B cell (primary cell): Measurements from ENCODE around the gene GLP2R. TPM values are rescaled to one million over a fixed set of nuclear protein-coding genes. Genes with fewer than 3 reads are reported as not detected.

Source experiments
- ATAC-seq: fragments of 200-7000 bp; cut with Tn5 transposase; one replicate; pipeline ENCODE4 v1.10.0; 2021; ENCODE audit warnings: low read depth, mild to moderate bottlenecking, moderate number of reproducible peaks, moderate library complexity
- CTCF ChIA-PET: fragments of 350-600 bp; sonication (Branson Sonifier 250); formaldehyde crosslinking; loops from one replicate; lab custom pipeline; 2021; ENCODE audit warnings: antibody characterized with exemption, inconsistent platforms; lab: Charles Lee
- POLR2A ChIA-PET: fragments of 350-600 bp; sonication (Branson Sonifier 250); formaldehyde crosslinking; loops from one replicate; lab custom pipeline; 2021; ENCODE audit warnings: antibody characterized with exemption; lab: Charles Lee
- DNase-seq: peaks from one replicate; pipeline ENCODE4 v3.0.0; 2013
- H2AFZ ChIP-seq: 2 replicates; pipeline ENCODE4 v1.6.1; 2012; ENCODE audit warnings: mild to moderate bottlenecking, low read depth, low read length; ENCODE audit not compliant: insufficient read depth, poor library complexity, severe bottlenecking
- H3K27ac ChIP-seq, 2 donors: 1 replicate in 1 of 2; 2 replicates in 1 of 2; pipeline ENCODE4 v1.5.1; 2012 to 2013; ENCODE audit warnings: low read length in 2 of 2, mild to moderate bottlenecking in 2 of 2, moderate library complexity in 1 of 2
- H3K27me3 ChIP-seq, 4 experiments: fragments of 200-600 bp in 1 of 4; sonication (generic) in 1 of 4; replicated peaks in 1 of 4; 1 replicate in 2 of 4; 2 replicates in 2 of 4; pipeline versions ENCODE4 v1.6.1 to v1.7.0; 2013 to 2016; ENCODE audit warnings: low read length in 3 of 4, mild to moderate bottlenecking in 2 of 4, mixed read lengths in 1 of 4, moderate library complexity in 1 of 4; ENCODE audit not compliant: insufficient read depth in 4 of 4, control insufficient read depth in 3 of 4; ENCODE audit errors: control extremely low read depth in 1 of 4
- H3K36me3 ChIP-seq, 2 experiments: replicated peaks in 1 of 2; 1 replicate in 1 of 2; 2 replicates in 1 of 2; pipeline versions ENCODE4 v1.6.1 to v1.7.1; 2013; ENCODE audit warnings: low read length in 1 of 2; ENCODE audit not compliant: insufficient read depth in 2 of 2, control insufficient read depth in 1 of 2; ENCODE audit errors: control extremely low read depth in 1 of 2, extremely low read depth in 1 of 2
- H3K4me1 ChIP-seq, 2 donors: fragments of 200-600 bp in 1 of 2; sonication (generic) in 1 of 2; 1 replicate in 1 of 2; 2 replicates in 1 of 2; pipeline versions ENCODE4 v1.5.1 to v1.6.1; 2013 to 2017; ENCODE audit warnings: low read length in 2 of 2; ENCODE audit not compliant: control insufficient read depth in 2 of 2, insufficient read depth in 2 of 2
- H3K4me2 ChIP-seq: replicated peaks from 2 replicates; pipeline ENCODE3; 2012; ENCODE audit warnings: mild to moderate bottlenecking, low read depth, low read length; ENCODE audit not compliant: poor library complexity, severe bottlenecking
- H3K4me3 ChIP-seq, 5 experiments: fragments of 200-600 bp in 1 of 5; sonication (generic) in 1 of 5; 1 replicate in 3 of 5; 2 replicates in 2 of 5; pipeline versions ENCODE4 v1.5.1 to v1.7.0; 2011 to 2016; ENCODE audit warnings: low read length in 4 of 5, mild to moderate bottlenecking in 4 of 5, low read depth in 2 of 5, control low read depth in 1 of 5, moderate library complexity in 1 of 5; ENCODE audit not compliant: insufficient read depth in 1 of 5; ENCODE audit errors: control extremely low read depth in 1 of 5, extremely low read depth in 1 of 5
- H3K79me2 ChIP-seq: fragments of 200-600 bp; sonication (generic); one replicate; pipeline ENCODE4 v1.6.0; 2016; ENCODE audit warnings: low read length; ENCODE audit not compliant: control insufficient read depth, insufficient read depth
- H3K9ac ChIP-seq: fragments of 200-600 bp; sonication (generic); 2 replicates; pipeline ENCODE4 v1.6.1; 2017; ENCODE audit warnings: mild to moderate bottlenecking, low read length, moderate library complexity
- H3K9me3 ChIP-seq, 3 donors: one replicate each; pipeline versions ENCODE4 v1.6.1 to v1.7.1; 2013; ENCODE audit warnings: low read length in 2 of 3; ENCODE audit not compliant: control insufficient read depth in 2 of 3, insufficient read depth in 1 of 3; ENCODE audit errors: control extremely low read depth in 1 of 3
- H4K20me1 ChIP-seq: 2 replicates; pipeline ENCODE4 v1.6.0; 2012; ENCODE audit warnings: mild to moderate bottlenecking, low read length; ENCODE audit not compliant: insufficient read depth, control insufficient read depth, poor library complexity, severe bottlenecking
- H3K27ac Mint-ChIP-seq: one replicate; pipeline ENCODE4 v1.8.0; 2021; ENCODE audit warnings: mixed read lengths
- H3K27me3 Mint-ChIP-seq: one replicate; pipeline ENCODE4 v1.8.0; 2021; ENCODE audit warnings: mixed read lengths
- H3K4me1 Mint-ChIP-seq: one replicate; pipeline ENCODE4 v1.8.0; 2021; ENCODE audit warnings: mixed read lengths
- H3K4me3 Mint-ChIP-seq: one replicate; pipeline ENCODE4 v1.8.0; 2021; ENCODE audit warnings: mixed read lengths
- H3K9me3 Mint-ChIP-seq: one replicate; pipeline ENCODE4 v1.8.0; 2022; ENCODE audit warnings: mixed read lengths; ENCODE audit not compliant: insufficient read depth
- CTCF ChIP-seq: fragments of 200-600 bp; IDR thresholded peaks from one replicate; pipeline ENCODE4 v1.8.0; 2022; ENCODE audit warnings: antibody characterized with exemption, mild to moderate bottlenecking
- EZH2 ChIP-seq: IDR thresholded peaks from 2 replicates; pipeline ENCODE4 v1.6.1; 2012; ENCODE audit warnings: borderline replicate concordance, low read depth, mild to moderate bottlenecking, moderate library complexity, low read length; ENCODE audit not compliant: insufficient read depth, poor library complexity, severe bottlenecking
- WGBS: methylation state at CpG from one replicate; pipeline ENCODE4 v1.1.5; 2013; ENCODE audit warnings: missing lambda C conversion rate; ENCODE audit not compliant: insufficient coverage; 5-methylcytosine and 5-hydroxymethylcytosine counted together
- intact Hi-C: fragments of 100-400 bp; cut with micrococcal nuclease; formaldehyde crosslinking; loops from one replicate; pipeline ENCODE4 v1.10.0; 2022
- polyA plus RNA-seq: library from polyadenylated mRNA; depleted of rRNA; stranded (reverse); fragments of >200 nt; gene quantifications from 2 replicates; pipeline ENCODE4 v1.2.3, GENCODE V29; 2012
- total RNA-seq, 2 donors: library from RNA; stranded (reverse); fragments of 120-200 nt in 1 of 2; gene quantifications; 1 replicate in 1 of 2; 2 replicates in 1 of 2; pipeline versions ENCODE4 v1.2.3 to v1.2.4, GENCODE V29; 2013 to 2022

GLP2R gene
- total and polyA plus RNA-seq, 2 donors (not counting 1 experiment from before 2014, with no cell fraction given): not detected

GRCh38 chr17:9918352-9918751, 92.6 kb downstream of the GLP2R start:
- no peak overlapping the region for H3K4me3 Mint-ChIP-seq
- CTCF ChIA-PET: interaction anchor here (0.7 to 3.8 kb wide), 2 partner anchors 10 to 700 kb away, joined by 3 to 18 read pairs; no protein-coding TSS in a partner anchor

More at GRCh38 chr17:9918352-9918751, 92.6 kb downstream of the GLP2R start:
- Histone ChIP-seq H3K4me3 (no peak overlapping the region), H4K20me1 (no peaks in the 10 kb centered on the region), H3K4me1 (no peaks in the 10 kb centered on the region), H3K4me2 (no peak overlapping the region), H3K9me3 (no peaks in the 10 kb centered on the region), H3K79me2 (no peaks in the 10 kb centered on the region), H3K27me3 (no peaks in the 10 kb centered on the region), H3K36me3 (peaks cover 0 to 2% of the 10 kb centered on the region in 2 experiments), H3K27ac (no peak overlapping the region), H3K9ac (no peak overlapping the region), H2AFZ (no peak overlapping the region)
- POLR2A ChIA-PET: no interaction called here
- intact Hi-C loops: no loop called here
- TF ChIP-seq CTCF (no peak), EZH2 (no peak)
- ATAC-seq: no peak
- no peak overlapping the region for H3K27ac Mint-ChIP-seq
- H3K9me3 Mint-ChIP-seq: no peaks in the 10 kb centered on the region
- DNase-seq: no peak
- H3K4me1 Mint-ChIP-seq: no peaks in the 10 kb centered on the region
- 97% methylated on average over 5 of the region's 8 CpGs for WGBS
- no peaks in the 10 kb centered on the region for H3K27me3 Mint-ChIP-seq
